ENCODE results near the gene UBE2J2. TPM values are rescaled to one million over a fixed set of nuclear protein-coding genes. Genes with fewer than 3 reads are reported as not detected.

Gene UBE2J2
- total and polyA plus RNA-seq, 2 of the 8 experiments (the other 6 are each of a cell fraction or from before 2014, with no cell fraction given) = 33.6 to 67.9 TPM

DNA sequence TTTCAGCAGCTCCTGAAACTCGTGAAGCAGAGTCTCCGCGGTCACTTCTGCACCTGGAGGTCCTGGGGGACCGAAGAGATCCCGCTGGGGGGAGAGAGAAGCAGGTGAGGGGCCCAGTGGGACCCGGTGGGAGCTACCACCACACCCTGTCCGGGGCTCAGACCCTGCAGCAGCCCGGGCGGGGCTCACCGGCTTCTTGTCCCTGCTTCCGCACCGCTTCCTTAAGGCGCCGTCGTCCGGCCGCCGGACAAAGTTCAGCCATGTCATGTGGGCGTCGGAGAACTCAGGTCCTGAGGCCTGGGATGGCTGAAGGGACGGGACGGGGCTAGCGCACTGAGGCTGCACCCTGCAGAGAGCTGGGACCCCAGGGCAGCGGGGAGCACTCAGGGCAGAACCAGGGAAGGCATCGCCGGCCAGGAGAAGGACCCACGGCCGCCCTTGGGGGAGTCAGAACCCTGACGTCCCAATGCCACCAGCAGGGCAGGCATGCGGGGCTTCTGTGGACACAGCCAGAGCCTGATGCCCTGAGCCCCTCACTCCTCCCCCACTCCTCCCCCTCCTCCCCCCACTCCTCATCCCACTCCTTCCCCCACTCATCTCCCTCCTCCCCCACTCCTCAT lies 29.4 kb downstream of the UBE2J2 start:
- Histone ChIP-seq H2BK12ac (ENCODE audit: low read depth, low read length) (no peak overlapping the region), H3K27me3 (replicated peaks in 1 of 4; ENCODE audit: control insufficient read depth in 3 of 4, extremely low read depth in 1 of 4, insufficient read depth in 3 of 4, low read length in 3 of 4) (peaks cover 2 to 19% (median 11%) of the 10 kb centered on the region in 4 experiments; a peak in 6 of 7 replicates), H4K91ac (replicated peaks; ENCODE audit: insufficient read length, low read length) (no peak overlapping the region), H2BK5ac (ENCODE audit: low read depth, low read length) (no peak overlapping the region), H3K27ac (ENCODE audit: low read depth, low read length) (no peak overlapping the region), H3K9me3 (ENCODE audit: insufficient read depth in 2 of 2, low read depth in 1 of 2, low read length in 1 of 2) (no peaks in the 10 kb centered on the region), H3K36me3 (ENCODE audit: control insufficient read depth in 2 of 4, insufficient read depth in 4 of 4, low read length in 3 of 4) (no peaks in the 10 kb centered on the region), H2BK15ac (ENCODE audit: low read length) (no peak overlapping the region), H3K4me3 (ENCODE audit: extremely low read depth in 1 of 4, insufficient read depth in 2 of 4, low read depth in 3 of 4, low read length in 4 of 4) (no peak overlapping the region), H3K56ac (replicated peaks; ENCODE audit: insufficient read length, low read depth, low read length) (no peak overlapping the region), H4K5ac (ENCODE audit: insufficient read length, low read depth, low read length) (no peak overlapping the region), H4K8ac (ENCODE audit: extremely low read depth, insufficient read depth, low read length) (peak overlapping the region; percentile 25; the same call in 1 of the 2 replicates), H2AK5ac (ENCODE audit: low read depth, low read length) (no peak overlapping the region), H3K23ac (ENCODE audit: insufficient read length) (no peak overlapping the region), H3K79me2 (ENCODE audit: control insufficient read depth in 1 of 2, insufficient read depth in 2 of 2, low read length in 2 of 2) (no peaks in the 10 kb centered on the region; a peak in 1 of 4 replicates), H3K23me2 (ENCODE audit: low read depth, low read length) (no peaks in the 10 kb centered on the region; the same call in 1 of the 2 replicates), H3K79me1 (ENCODE audit: low read depth, low read length) (no peaks in the 10 kb centered on the region), H3K9ac (replicated peaks in 1 of 4; ENCODE audit: extremely low read depth in 1 of 4, low read depth in 3 of 4, low read length in 3 of 4) (no peak overlapping the region), H2BK20ac (ENCODE audit: low read length) (no peak overlapping the region), H2BK120ac (replicated peaks; ENCODE audit: low read depth, low read length) (no peak overlapping the region), H3K14ac (ENCODE audit: insufficient read length) (no peak overlapping the region), H3K4me1 (replicated peaks in 1 of 4; ENCODE audit: control insufficient read depth in 3 of 4, insufficient read depth in 4 of 4, low read length in 3 of 4) (peaks cover 0 to 10% (median 1%) of the 10 kb centered on the region in 4 experiments; a peak in 5 of 7 replicates), H3K4ac (replicated peaks; ENCODE audit: insufficient read length, low read depth, low read length) (no peak overlapping the region), H3K4me2 (ENCODE audit: insufficient read depth in 1 of 2, low read depth in 2 of 2, low read length in 2 of 2) (no peak overlapping the region), H2AFZ (ENCODE audit: low read length) (no peak overlapping the region), H4K20me1 (replicated peaks in 1 of 2; ENCODE audit: control insufficient read depth in 1 of 2, insufficient read depth in 2 of 2, low read length in 2 of 2) (peaks cover 4 to 9% of the 10 kb centered on the region in 2 experiments), H3K18ac (ENCODE audit: extremely low read depth, low read length) (no peak overlapping the region)
- POLR2A ChIA-PET (ENCODE audit: partially characterized antibody) = interaction anchor here (0.8 kb wide), 1 partner anchor 213 kb away, joined by 3 read pairs; no protein-coding TSS in a partner anchor
- DNase-seq (ENCODE audit: low read depth in 1 of 2, low spot score in 2 of 2) = no peak
- TF ChIP-seq SIN3A (conservative IDR thresholded peaks at IDR 0.05 in 1 of 2, IDR thresholded peaks at IDR 0.05 in 1 of 2; ENCODE audit: low read depth in 1 of 2, low read length in 2 of 2) = no peak
- no peak for TF ChIP-seq NRF1 (IDR thresholded peaks at IDR 0.05; ENCODE audit: low read depth, low read length)
- no peak for TF ChIP-seq KDM5A (IDR thresholded peaks at IDR 0.05; ENCODE audit: low read length)
- no peak for TF ChIP-seq BCL11A (IDR thresholded peaks at IDR 0.05; ENCODE audit: low read depth in 2 of 2, low read length in 2 of 2)
- TF ChIP-seq YY1 (IDR thresholded peaks at IDR 0.05; ENCODE audit: low read depth, low read length) = no peak
- TF ChIP-seq EZH2 (IDR thresholded peaks at IDR 0.05; ENCODE audit: low read depth, low read length, severe bottlenecking) = no peak
- TF ChIP-seq SP4 (IDR thresholded peaks at IDR 0.05; ENCODE audit: low read length) = no peak
- no peak for TF ChIP-seq RNF2 (IDR thresholded peaks at IDR 0.05; ENCODE audit: borderline replicate concordance, low read depth, low read length, missing control alignments, poor library complexity, severe bottlenecking)
- no peak for TF ChIP-seq HDAC2 (IDR thresholded peaks at IDR 0.05; ENCODE audit: borderline replicate concordance in 1 of 2, low read depth in 2 of 2, low read length in 2 of 2)
- no peak for TF ChIP-seq JUN (IDR thresholded peaks at IDR 0.05; ENCODE audit: low read depth, low read length)
- no peak for TF ChIP-seq CBX5 (IDR thresholded peaks at IDR 0.05; ENCODE audit: low read depth, low read length)
- no peak for FAIRE-seq
- 94% methylated on average over 19 of the region's 30 CpGs; no CpG with 5 or more reads in 1 of the 2 experiments for WGBS, 2 experiments (ENCODE audit: extremely low coverage in 1 of 2, insufficient coverage in 1 of 2, insufficient read length in 1 of 2, insufficient replicate concordance in 2 of 2, low coverage in 1 of 2, low lambda C conversion rate in 2 of 2, missing lambda C conversion rate in 1 of 2)
- CTCF ChIA-PET (ENCODE audit: partially characterized antibody) = interaction anchor here (1.1 kb wide), 2 partner anchors 20 to 122 kb away, joined by 3 to 5 read pairs; no protein-coding TSS in a partner anchor

Measured in H1 (cell line).